Right forelimb (tissue), 1 donor: ENCODE data around the gene TUT1.
"Not testable (repeated sequence)": the region's sequence is repeated elsewhere in the genome, so short reads cannot be mapped to it uniquely, and the experiment has no call there.

ENCODE experiments used
- DNase-seq: peaks from one replicate; pipeline ENCODE4 v3.0.0-alpha.2; 2018

Gene TUT1

DNA sequence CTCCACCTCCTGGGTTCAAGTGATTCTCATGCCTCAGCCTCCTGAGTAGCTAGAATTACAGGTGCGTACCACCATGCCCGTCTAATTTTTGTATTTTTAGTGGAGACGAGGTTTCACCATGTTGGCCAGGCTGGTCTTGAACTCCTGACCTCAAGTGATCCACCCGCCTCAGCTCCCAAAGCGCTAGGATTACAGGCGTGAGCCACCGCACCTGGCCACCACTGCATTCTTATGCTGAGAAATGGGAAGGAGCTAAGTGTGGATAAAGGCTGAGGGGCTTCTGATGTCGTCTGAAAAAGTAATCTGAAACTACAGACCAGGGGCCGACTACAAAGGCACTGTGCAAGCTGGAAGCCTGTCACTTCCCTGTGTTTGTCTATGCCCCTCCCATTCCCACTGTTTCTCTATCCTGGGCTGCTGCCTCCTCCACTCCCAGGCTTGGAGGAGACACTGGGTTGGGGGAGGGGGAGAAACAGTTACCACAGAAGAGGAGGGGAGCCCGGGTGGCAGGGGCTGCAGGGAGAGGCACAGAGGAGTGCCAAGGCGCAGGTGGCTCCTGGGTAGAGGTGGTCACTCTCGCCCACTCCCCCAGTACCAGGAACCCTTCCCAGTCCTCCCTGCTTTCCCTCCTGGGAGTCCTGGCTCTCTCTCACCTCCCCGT is 13.3 kb upstream of the TUT1 start:
- DNase-seq = no peak

DNA sequence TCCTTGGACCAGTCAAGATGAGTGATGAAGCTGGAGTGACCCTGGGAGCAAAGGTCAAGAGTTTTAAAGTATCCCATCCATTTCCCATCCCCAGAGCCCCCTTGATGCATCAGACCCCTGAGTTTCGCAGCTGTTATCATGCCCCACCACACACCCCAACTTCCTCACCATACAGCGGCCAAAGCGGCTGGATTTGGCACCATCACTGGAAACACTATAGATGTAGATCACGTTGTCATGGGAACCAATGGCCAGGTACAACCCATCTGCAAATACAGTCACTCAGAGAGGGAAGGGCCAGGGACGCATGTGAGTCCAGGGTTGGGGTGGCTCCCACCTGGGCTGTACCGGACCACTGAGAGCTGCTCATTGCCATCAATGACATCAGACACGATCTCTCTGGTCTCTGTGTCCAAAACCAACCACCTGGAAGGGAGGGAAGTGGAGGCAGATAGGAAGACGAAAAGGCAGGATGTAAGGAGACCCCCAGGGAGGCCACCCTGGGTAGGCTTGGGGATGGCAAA is 12.5 kb upstream of the TUT1 start:
- no peak for DNase-seq

DNA sequence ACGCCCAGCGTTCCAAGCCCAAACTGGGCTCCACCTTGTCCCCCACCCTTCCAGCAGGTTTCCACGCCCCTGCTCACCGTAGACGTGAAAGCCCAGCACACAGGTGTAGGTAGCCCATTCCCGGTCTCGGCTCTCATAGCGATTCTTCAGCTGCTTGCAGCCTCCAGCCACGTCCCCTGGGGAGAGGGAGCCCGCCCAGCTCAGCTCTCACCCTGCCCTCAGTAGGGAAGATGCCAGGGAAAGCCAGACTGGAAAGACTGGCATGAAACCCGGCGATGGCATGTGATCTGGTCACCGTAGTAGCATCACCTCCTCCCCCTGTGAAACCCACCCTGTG is 11.7 kb upstream of the TUT1 start:
- DNase-seq = no peak

DNA sequence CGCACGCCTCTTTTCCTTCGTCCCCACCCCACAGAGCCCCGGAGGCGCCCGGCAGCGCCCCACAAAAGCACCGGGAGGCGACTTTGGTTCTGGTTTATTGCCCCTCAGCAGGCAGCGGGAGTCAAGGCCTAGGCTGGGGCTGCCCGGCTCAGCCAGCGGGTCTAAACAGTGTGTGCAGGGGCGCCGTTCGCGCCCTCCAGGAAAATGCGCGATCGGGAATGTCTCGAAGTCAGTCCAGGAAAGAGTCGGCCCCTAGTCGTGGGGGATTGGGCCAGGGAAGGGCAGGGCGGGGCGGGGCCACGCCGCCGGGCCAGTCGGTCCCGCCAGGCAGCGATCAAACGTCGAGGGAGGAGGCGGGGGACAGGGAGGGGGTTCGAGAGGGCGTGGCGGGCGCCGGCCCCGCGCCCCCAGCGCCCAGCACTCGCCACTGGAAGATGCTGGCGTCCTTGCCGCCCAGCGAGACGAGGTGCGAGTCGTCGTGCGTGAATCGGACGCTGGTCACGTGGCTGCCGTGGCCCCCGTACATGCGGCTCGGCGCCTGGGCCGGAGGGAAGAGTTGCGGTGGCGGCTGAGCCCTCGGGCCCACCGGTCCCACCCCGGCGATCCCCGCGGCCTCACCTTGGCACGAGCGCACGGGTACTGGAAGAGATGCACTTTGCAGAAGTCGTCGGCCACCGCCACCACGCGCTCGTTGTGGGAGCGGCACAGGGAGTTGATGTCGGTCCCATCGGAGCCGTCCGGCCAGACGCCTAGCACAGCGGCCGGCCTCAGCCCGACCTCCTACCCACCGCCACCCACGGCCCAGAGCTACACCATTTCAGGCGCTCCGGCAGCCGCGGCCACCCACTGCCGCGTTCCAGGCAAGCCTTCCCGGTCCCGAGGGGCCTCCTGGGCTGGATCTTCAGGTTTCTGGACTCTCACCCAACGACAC is 11.1 kb upstream of the TUT1 start:
- peak; percentile 87 for DNase-seq

DNA sequence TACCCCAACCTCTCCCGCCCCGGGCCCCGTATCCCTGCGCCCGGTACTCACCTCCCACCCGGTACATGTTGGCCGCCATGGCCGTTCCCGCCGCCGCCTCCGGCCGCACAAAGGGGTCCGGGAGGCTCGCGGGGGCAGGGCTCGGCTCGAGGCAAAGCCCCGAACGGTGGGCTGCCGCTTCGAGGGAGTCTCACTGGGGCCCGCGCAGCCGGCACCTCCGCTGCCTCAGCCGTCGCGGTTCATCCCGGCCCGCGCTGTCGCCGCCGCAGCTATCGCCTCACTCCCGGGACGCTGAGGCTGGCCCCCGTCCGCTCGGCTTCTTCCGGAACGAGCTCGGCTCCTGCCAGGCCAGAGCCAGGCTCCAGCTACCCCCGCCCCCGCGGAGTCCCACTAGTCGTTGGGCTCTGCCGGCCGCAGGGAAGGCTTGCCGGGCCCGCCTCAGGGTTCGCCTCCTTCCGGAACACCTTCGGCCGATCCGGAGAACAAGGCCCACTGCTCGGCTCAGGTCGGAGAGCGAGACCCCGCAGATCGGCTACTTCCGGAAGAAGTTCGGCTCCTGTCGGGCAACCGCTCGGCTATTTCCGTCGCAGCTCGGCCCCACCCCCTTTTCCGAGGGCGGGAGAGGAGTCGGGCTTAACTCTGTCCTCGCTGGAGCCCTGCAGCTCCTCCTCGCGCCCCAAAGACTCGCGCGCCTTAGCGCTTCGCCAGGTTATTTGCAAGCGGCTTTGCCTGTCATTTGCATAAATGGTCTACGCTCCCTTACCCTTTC is 10.2 kb upstream of the TUT1 start, which contains the start of gene MTA2:
Gene MTA2 (minus strand): TSS at position 494 of the 769 bp plus-strand sequence. CDS start 415 bp downstream, at position 79.
- peak; percentile 100 for DNase-seq

DNA sequence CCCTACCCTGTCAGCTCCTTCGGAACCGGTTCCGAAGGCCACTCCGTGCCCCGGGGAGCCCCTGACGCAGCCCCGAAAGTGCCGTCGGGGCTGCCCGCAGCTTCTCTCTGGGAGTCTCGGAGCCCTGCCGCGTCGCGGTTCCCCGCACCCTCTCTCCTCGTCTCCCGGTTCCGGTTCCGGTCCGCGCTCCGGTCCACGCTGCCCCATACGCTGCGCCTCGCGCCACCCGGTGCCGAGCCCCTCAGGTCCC is 9.7 kb upstream of the TUT1 start:
- DNase-seq = no peak

DNA sequence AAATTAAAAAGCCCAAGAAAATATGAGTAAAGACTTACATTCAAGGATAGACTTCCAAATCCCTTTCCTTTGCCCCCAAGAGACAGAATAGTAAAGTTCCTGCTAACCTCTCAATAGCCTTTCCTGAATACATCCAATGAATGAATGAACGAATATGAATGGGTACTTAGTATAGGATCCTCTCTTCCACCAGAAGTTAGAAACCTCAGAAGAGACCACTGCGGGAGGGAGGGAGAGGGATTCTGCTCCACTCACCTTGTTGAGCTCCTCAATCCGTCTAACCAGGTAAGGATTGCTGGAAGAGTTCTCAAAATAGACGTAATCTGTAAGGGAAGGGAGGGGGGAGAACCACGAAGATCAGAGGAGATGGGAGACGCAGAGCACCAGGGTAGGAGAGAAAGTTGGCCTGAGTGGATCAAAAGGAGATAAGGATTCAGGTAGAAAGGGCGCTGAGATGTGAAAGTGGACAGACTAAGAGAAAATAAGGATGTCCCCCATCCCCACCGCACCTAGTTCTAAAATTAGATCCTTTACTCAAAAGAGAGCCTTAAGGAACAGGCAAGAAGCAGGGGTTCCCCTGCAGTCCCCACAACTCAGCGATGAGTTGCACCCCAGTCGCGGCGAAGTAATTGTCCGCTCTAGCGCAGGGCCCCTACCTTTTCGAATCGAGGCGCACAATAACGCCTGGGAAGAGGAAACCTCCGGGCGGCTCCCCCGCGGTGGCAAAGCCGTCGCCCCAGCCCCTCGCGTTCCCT is 9.2 kb upstream of the TUT1 start:
- DNase-seq = no peak

DNA sequence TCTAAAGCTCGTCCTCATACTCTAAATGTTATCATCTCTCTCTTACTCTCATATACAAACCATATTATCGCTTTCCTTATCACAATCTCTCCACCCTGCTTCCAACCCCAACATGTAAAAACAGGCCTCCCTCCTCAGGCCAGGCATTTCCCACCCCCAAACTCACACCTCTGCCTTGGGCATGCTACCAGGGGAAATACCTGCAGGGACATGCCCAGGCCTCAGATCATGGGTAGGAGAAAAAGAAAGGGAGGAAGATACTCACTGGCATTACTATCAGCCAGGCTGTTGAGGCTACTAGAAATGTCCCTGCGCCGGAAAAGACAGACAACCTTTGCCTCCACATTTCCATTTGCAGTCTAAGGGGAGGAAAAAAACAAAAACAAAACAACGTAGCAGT is 8.6 kb upstream of the TUT1 start:
- no peak for DNase-seq

DNA sequence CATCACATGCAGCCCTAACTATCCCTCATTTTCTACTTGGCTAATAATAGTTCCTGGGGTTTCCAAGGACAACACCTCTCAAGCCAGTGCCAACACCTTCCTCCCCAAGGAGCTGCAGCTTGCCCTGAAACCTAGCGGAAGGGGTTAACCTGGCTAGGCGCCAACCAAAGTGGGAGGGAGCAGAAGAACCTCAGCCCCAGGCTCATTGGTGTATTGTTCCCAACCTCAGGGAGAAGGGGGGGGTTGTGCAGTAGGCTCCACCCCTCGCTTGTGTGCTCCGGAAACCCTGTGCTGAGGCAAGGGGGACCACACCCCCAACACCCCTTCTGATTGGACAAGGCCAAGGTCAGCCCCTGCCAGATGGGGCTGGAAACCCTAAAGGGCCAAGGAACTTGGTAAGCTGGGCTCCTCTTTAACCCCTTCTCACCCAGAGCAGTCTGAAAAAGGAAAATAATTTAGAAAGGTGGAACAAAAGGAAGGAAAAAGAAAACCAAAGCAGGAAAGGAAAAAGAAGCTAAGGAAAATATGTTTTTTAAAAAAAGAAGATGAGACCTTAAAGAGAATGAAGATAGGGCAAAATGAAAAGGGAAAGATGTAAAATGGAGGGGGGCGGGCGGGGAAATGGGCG is 7.9 kb upstream of the TUT1 start:
- DNase-seq = peak; percentile 92

DNA sequence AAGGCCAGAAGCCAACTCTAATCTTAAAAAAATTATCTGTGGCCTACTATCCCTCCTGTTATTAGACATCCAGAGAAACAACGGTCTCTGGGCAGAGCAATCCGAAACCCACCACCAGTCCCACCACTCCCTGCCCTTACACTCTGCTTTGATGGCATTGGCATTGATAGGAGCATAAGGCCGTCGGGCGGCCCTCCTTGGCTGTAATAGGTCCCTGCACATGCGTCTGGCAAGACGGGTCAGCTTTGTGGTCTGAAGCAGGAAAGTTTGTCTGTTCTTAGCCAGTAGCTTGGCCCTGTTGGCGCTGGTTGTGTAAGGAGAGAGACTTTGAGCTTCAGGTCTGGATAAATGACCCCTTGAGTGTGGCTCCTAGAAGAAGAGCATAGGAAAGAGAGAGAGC is 3.8 kb upstream of the TUT1 start:
- DNase-seq = no peak

DNA sequence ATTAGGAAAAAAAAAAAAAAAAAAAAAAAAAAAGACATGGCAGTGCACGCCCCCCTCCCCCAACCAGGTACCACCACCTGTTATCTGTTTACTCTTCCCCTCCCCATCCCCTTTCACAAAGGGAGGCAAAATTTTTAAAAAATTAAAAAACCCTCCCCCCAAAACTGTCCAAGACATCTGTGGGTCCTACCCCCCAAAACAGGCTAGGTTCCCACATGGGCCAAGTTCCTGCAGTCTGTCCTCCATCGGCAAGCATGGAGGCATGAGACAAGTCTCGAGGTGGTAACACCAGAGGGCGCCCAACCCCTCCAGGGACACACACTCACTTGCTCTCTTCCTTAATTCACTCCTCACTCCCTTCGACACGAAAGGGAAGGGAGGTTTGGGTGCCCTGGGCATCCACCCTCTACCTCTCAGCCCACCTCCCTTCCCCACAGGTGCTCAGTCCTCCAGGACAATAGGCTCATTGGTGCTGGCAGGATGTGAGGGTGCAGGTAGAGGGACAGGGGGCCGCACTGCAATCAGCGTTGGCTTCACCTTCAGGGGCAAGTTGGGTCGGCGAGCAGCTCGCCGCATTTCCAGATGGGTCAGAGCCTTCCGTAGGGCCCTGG is 2.2 kb upstream of the TUT1 start:
- DNase-seq = peak; percentile 67

DNA sequence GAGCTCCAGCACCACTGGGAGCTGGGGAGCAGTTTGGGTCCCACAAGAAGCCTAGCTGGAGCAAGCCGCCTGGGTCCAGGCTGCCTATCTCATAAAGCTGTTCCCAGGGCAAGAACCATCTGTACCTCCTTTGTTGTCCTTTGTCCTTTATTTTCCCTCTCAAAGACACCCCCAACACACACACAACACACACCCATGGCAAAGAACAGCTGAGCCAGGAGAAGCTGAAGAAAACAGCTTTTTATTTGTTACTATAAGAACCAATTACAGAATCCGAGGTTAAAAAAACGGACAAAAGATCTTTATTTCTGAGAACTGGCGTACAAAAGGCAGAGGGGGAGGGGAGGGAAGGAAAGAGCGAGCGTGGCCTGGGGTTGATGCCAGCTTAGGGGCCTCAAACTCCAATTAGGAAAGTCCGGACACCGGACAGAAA is 1.7 kb upstream of the TUT1 start:
- no peak for DNase-seq

DNA sequence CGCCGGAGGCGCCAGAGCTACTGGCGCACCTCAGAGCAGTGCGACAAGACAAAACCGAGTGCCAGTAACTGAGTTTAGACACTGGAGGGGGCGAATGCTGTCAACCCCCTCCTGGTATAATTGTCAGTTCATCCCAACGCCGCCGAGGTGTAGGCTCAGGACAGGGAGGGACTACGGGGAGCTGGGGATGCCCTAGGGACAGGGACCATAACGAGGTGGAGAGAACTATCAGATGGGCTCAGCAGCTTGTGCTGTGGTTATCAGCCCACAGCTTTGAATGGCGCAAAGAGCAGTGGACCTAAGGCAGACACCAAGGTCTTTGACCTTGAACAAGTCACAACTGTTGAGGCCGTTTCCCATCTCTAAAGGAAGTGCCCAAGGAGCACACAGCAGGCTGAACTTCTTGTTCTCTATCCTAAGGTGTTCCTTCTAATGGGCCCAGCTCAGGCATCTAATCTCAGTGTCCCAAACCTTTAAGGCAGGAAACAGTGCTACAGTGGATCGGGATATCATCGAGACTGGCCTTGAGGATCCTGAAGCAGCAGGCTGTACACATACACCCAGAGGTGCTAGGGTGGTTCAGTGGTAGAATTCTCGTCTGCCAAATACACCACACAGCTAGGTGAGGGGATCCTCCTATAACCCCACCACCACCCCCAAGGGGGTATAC is 958 bp upstream of the TUT1 start:
- DNase-seq = no peak

DNA sequence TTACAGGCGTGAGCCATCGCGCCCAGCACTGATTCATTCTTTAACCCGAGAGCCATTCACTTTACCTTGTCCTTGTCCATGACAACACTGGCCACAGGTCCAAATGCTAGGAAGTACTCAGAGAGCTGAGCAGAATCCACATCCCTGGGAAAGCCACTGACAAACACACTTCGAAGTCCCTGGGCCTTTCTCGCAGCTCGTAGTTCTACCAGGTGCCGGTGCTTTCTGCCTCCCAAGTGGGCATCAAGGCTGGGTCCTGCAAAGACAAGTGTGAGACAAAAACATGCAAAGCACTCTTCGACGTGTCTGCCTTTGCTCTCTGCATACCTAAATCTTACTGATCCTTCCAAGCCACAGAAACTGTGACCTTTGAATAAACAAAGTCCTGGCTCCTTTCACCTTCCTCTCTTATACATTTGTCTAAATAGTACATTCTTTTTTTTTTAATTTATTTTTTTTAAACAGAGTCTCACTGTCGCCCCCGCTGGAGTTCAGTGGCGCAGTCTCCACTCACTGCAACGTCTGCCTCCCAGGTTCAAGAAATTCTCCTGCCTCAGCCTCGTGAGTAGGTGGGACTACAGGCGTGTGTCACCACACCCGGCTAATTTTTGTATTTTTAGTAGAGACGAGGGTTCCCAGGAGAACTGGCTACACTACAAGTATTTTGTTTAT is 2.2 kb downstream of the TUT1 start:
- no peak for DNase-seq

DNA sequence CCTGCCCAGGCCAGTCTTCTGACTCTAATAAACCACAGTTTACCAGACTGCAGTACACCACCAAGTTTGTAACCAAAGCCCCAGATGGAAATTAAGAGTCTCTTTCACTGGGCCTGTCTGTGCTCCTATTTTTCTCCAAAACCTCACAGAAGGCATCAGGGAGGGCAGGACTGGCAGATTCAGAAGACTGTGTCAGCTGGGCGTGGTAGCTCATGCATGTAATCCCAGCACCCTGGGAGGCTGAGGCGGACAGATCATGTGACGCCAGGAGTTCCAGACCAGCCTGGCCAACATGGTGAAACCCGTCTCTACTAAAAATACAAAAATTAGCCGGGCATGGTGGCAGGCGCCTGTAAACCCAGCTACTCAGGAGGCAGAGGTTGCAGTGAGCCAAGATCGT is 6.0 kb downstream of the TUT1 start:
- not testable (repeated sequence) for DNase-seq

DNA sequence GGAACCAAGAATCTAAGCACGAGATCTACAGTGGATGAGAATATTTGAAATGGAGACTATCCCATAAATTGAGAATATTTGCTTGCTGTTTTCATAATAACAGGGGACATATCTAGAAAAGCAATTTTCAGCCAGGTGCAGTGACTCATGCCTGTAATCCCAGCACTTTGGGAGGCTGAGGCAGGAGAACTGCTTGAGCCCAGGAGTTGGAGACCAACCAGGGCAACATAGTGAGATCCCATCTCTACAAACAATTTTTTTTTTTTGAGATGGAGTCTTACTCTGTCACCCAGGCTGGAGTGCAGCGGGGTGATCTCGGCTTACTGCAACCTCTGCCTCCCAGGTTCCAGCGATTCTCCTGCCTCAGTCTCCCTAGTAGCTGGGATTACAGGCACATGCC is 9.6 kb downstream of the TUT1 start:
- not testable (repeated sequence) for DNase-seq

DNA sequence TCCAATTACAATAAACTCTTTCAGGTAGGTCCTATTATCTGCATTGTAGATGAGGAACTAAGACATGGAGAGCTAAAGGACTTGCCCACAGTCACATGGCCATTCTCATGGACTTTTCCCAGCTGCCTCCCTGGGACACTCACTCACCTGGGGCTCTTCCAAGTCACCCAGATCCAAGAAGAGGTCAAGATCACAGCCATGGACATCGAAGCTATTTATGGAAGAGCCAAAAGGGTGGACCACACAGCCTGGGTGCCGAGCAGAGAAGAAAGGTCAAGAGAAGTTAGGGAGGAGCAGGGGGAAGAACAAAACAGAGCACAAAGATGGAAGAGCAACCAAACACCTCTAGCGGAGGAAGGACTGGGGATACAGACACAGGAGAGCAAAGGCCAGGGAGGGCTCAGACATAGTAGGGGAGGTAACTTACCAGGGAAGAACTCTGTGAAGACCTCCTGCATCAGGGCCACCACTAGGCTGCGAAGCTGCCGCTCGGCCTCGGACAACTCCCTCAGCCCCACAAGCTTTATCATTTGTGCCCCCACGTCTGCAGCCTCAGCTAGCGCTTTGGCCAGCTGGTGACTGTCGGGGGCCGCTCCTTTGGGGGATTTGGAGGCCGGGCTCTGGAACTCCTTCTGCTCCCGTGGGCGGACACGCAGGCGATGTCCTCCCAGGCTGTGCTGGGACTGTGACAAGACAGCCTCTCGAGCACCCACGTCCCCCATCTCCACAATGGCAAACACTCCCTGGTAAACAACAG is 10.2 kb downstream of the TUT1 start:
- no peak for DNase-seq

DNA sequence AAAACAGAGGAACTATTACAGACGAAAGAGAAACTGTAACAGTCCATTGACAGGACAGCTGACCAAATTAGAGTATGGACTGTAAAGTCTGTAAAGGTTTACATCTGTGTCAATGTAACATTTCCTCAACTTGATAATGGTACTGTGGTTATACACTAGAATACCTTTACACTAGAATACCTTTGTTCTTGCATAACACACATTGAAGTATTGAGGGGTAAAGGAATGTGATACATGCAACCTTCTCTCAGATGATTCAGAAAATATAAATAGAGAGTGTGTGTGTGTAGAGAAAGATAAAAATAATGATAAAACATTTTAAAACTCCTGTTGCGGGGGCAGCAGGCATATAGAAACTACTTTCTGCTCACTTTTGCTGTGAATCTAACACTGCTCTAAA is 12.1 kb downstream of the TUT1 start:
- DNase-seq = no peak

DNA sequence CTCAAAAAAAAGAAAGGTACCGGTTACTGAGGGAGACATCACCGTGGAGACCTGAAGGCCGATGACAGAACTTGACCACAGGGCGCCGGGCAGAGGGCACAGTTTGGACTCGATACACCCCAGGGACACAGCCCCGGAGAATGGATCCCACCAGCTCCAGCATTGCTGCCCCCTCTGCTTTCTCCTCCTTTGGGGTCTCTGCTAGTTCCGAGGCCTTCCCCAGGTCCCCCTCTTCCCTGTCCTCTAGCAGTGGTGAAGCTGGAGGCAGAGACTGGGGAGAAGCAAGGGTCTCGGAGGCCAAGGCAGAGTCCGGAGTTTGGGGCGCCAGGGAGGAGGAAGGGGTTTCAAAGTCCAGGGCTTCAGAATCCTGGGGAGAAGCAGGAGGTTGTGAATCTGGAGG is 12.8 kb downstream of the TUT1 start:
- DNase-seq = no peak
